Measurements from ENCODE around the gene CKAP2L.

CKAP2L gene

GRCh38 chr2:112757265-112757664, 7.1 kb downstream of the CKAP2L start:
- no peaks in the 10 kb centered on the region for H3K9me3 ChIP-seq (ENCODE audit: insufficient read depth, low read depth, low read length)
- H3K4me2 ChIP-seq (ENCODE audit: low read depth, low read length, poor library complexity, severe bottlenecking), result peak overlapping the region; percentile 94
- no peak overlapping the region for H3K9ac ChIP-seq (ENCODE audit: low read depth, low read length, poor library complexity, severe bottlenecking)
- H2AFZ ChIP-seq (ENCODE audit: low read length), result no peak overlapping the region
- H3K36me3 ChIP-seq (ENCODE audit: insufficient read depth, low read length), result peaks cover 77% of the 10 kb centered on the region
- H3K4me3 ChIP-seq (ENCODE audit: low read length, poor library complexity, severe bottlenecking), result peak overlapping the region; percentile 20
- H4K20me1 ChIP-seq (ENCODE audit: insufficient read depth, low read length, poor library complexity, severe bottlenecking), result peaks cover 27% of the 10 kb centered on the region
- TF ChIP-seq CTCF (conservative IDR thresholded peaks at IDR 0.05; ENCODE audit: low read length) (no peak), EZH2phosphoT487 (IDR thresholded peaks at IDR 0.05; ENCODE audit: borderline replicate concordance) (no peak)
- no peaks in the 10 kb centered on the region for H3K9me2 ChIP-seq (replicated peaks; ENCODE audit: low read depth, low read length)
- H3K4me1 ChIP-seq (ENCODE audit: insufficient read depth, low read length, poor library complexity, severe bottlenecking), result peaks cover 62% of the 10 kb centered on the region
- peaks cover 91% of the 10 kb centered on the region for H3K79me2 ChIP-seq (ENCODE audit: insufficient read depth, low read length)
- H3F3A ChIP-seq (ENCODE audit: low read depth), result no peaks in the 10 kb centered on the region
- no peaks in the 10 kb centered on the region for H3K27me3 ChIP-seq (ENCODE audit: insufficient read depth, low read length, poor library complexity, severe bottlenecking)

- H3K4me3 ChIP-seq (ENCODE audit: low read length, poor library complexity, severe bottlenecking), result no peak overlapping the region
Observed at GRCh38 chr2:112756207-112756606, 8.2 kb downstream of the CKAP2L start.

GRCh38 chr2:112755444-112755843, 9.0 kb downstream of the CKAP2L start:
- H3K27me3 ChIP-seq (ENCODE audit: insufficient read depth, low read length, poor library complexity, severe bottlenecking), result no peaks in the 10 kb centered on the region
- H3K36me3 ChIP-seq (ENCODE audit: insufficient read depth, low read length), result peaks cover 94% of the 10 kb centered on the region
- H3K79me2 ChIP-seq (ENCODE audit: insufficient read depth, low read length), result peaks cover 75% of the 10 kb centered on the region

More at GRCh38 chr2:112756207-112756606, 8.2 kb downstream of the CKAP2L start:
- Histone ChIP-seq H3K27me3 (ENCODE audit: insufficient read depth, low read length, poor library complexity, severe bottlenecking) (no peaks in the 10 kb centered on the region), H4K20me1 (ENCODE audit: insufficient read depth, low read length, poor library complexity, severe bottlenecking) (peaks cover 19% of the 10 kb centered on the region), H2AFZ (ENCODE audit: low read length) (no peak overlapping the region), H3K79me2 (ENCODE audit: insufficient read depth, low read length) (peaks cover 80% of the 10 kb centered on the region), H3K36me3 (ENCODE audit: insufficient read depth, low read length) (peaks cover 87% of the 10 kb centered on the region), H3K4me2 (ENCODE audit: low read depth, low read length, poor library complexity, severe bottlenecking) (no peak overlapping the region), H3K9me3 (ENCODE audit: insufficient read depth, low read depth, low read length) (no peaks in the 10 kb centered on the region), H3K9ac (ENCODE audit: low read depth, low read length, poor library complexity, severe bottlenecking) (no peak overlapping the region), H3F3A (ENCODE audit: low read depth) (no peaks in the 10 kb centered on the region), H3K4me1 (ENCODE audit: insufficient read depth, low read length, poor library complexity, severe bottlenecking) (peaks cover 53% of the 10 kb centered on the region), H3K9me2 (replicated peaks; ENCODE audit: low read depth, low read length) (no peaks in the 10 kb centered on the region)
- TF ChIP-seq EZH2phosphoT487 (IDR thresholded peaks at IDR 0.05; ENCODE audit: borderline replicate concordance) (no peak), CTCF (conservative IDR thresholded peaks at IDR 0.05; ENCODE audit: low read length) (no peak)

More at GRCh38 chr2:112755444-112755843, 9.0 kb downstream of the CKAP2L start:
- no peaks in the 10 kb centered on the region for H3K9me3 ChIP-seq (ENCODE audit: insufficient read depth, low read depth, low read length)
- H3K4me3 ChIP-seq (ENCODE audit: low read length, poor library complexity, severe bottlenecking), result no peak overlapping the region
- peaks cover 15% of the 10 kb centered on the region for H4K20me1 ChIP-seq (ENCODE audit: insufficient read depth, low read length, poor library complexity, severe bottlenecking)
- H2AFZ ChIP-seq (ENCODE audit: low read length), result no peak overlapping the region
- H3K9me2 ChIP-seq (replicated peaks; ENCODE audit: low read depth, low read length), result no peaks in the 10 kb centered on the region
- H3K4me2 ChIP-seq (ENCODE audit: low read depth, low read length, poor library complexity, severe bottlenecking), result peak overlapping the region; percentile 31
- no peaks in the 10 kb centered on the region for H3F3A ChIP-seq (ENCODE audit: low read depth)
- H3K9ac ChIP-seq (ENCODE audit: low read depth, low read length, poor library complexity, severe bottlenecking), result no peak overlapping the region
- TF ChIP-seq EZH2phosphoT487 (IDR thresholded peaks at IDR 0.05; ENCODE audit: borderline replicate concordance) (no peak), CTCF (conservative IDR thresholded peaks at IDR 0.05; ENCODE audit: low read length) (no peak)
- peaks cover 50% of the 10 kb centered on the region for H3K4me1 ChIP-seq (ENCODE audit: insufficient read depth, low read length, poor library complexity, severe bottlenecking)

All from Loucy (cell line).